ENCODE results near the gene EDAR.

The EDAR gene

GRCh38 chr2:108988796-108989713 is at the start of gene EDAR:
TSS of gene EDAR (minus strand) at chr2:108989220. CDS start at chr2:108931014, 58,206 bp downstream.
- DNase-seq (ENCODE audit: low read depth), result no peak

- DNase-seq (ENCODE audit: low read depth), result no peak
Measured at GRCh38 chr2:109033171-109033570, 44.2 kb upstream of the EDAR start.

GRCh38 chr2:109032229-109032820 is 43.3 kb upstream of the EDAR start:
- DNase-seq (ENCODE audit: low read depth), result no peak

- DNase-seq (ENCODE audit: low read depth), result no peak
Measured at GRCh38 chr2:109031476-109032228, 42.6 kb upstream of the EDAR start.

- no peak for DNase-seq (ENCODE audit: low read depth)
Measured at GRCh38 chr2:109030870-109031475, 42.0 kb upstream of the EDAR start.

- no peak for DNase-seq (ENCODE audit: low read depth)
Measured at GRCh38 chr2:109029490-109030201, 40.6 kb upstream of the EDAR start.

- DNase-seq (ENCODE audit: low read depth), result no peak
Measured at GRCh38 chr2:109028738-109029489, 39.9 kb upstream of the EDAR start.

- DNase-seq (ENCODE audit: low read depth), result no peak
Measured at GRCh38 chr2:109028277-109028676, 39.3 kb upstream of the EDAR start.

GRCh38 chr2:109027702-109028101 is 38.7 kb upstream of the EDAR start:
- no peak for DNase-seq (ENCODE audit: low read depth)

GRCh38 chr2:109024477-109024876 is 35.5 kb upstream of the EDAR start:
- no peak for DNase-seq (ENCODE audit: low read depth)

- DNase-seq (ENCODE audit: low read depth), result no peak
Measured at GRCh38 chr2:109021895-109022300, 32.9 kb upstream of the EDAR start.

GRCh38 chr2:109020217-109020637 is 31.2 kb upstream of the EDAR start:
- peak; percentile 27 for DNase-seq (ENCODE audit: low read depth)

GRCh38 chr2:109018452-109018851 is 29.4 kb upstream of the EDAR start:
- DNase-seq (ENCODE audit: low read depth), result no peak

- DNase-seq (ENCODE audit: low read depth), result no peak
Measured at GRCh38 chr2:109017017-109017416, 28.0 kb upstream of the EDAR start.

GRCh38 chr2:109016376-109016775 is 27.4 kb upstream of the EDAR start:
- DNase-seq (ENCODE audit: low read depth), result no peak

- no peak for DNase-seq (ENCODE audit: low read depth)
Measured at GRCh38 chr2:109014476-109014875, 25.5 kb upstream of the EDAR start.

GRCh38 chr2:109013051-109013450 is 24.0 kb upstream of the EDAR start:
- DNase-seq (ENCODE audit: low read depth), result no peak

GRCh38 chr2:109009920-109010610 is 21.0 kb upstream of the EDAR start:
- DNase-seq (ENCODE audit: low read depth), result peak; percentile 15

GRCh38 chr2:109006971-109007370 is 18.0 kb upstream of the EDAR start:
- no peak for DNase-seq (ENCODE audit: low read depth)

- DNase-seq (ENCODE audit: low read depth), result peak; percentile 15
Measured at GRCh38 chr2:109005686-109006204, 16.7 kb upstream of the EDAR start.
